A673 (cell line): Measurements from ENCODE around the gene MAP3K9. TPM values are rescaled to one million over a fixed set of nuclear protein-coding genes. Genes with fewer than 3 reads are reported as not detected.

Experiments used
- BruUV-seq: library from RNA; stranded (reverse); fragments of 400-500 nt; replicated peaks from 2 replicates; lab custom pipeline; 2021; lab: Mats Ljungman, UMichigan
- CTCF ChIA-PET: fragments of 300-600 bp; sonication (Branson Sonifier 250); formaldehyde crosslinking; loops from one replicate; lab custom pipeline; 2022; ENCODE audit warnings: antibody characterized with exemption; lab: Charles Lee
- POLR2A ChIA-PET: fragments of 300-600 bp; sonication (Branson Sonifier 250); formaldehyde crosslinking; loops from one replicate; lab custom pipeline; 2022; ENCODE audit warnings: antibody characterized with exemption; ENCODE audit not compliant: low non-redundant PET; lab: Charles Lee
- DNase-seq: peaks from one replicate; pipeline ENCODE4 v3.0.0-alpha.2; 2015; ENCODE audit warnings: low spot score
- H3K27ac ChIP-seq: fragments of 200-600 bp; sonication (generic); 2 replicates; pipeline ENCODE4 v1.5.1; 2016; ENCODE audit warnings: mixed run types, low read depth, mild to moderate bottlenecking, mixed read lengths, antibody characterized with exemption, low read length; ENCODE audit not compliant: poor library complexity, severe bottlenecking
- H3K27me3 ChIP-seq: fragments of 200-600 bp; sonication (generic); replicated peaks from 2 replicates; pipeline ENCODE4 v1.6.1; 2017; ENCODE audit warnings: mixed run types, low read depth, mild to moderate bottlenecking, mixed read lengths, antibody characterized with exemption, low read length; ENCODE audit not compliant: insufficient read depth, poor library complexity
- H3K36me3 ChIP-seq: fragments of 200-600 bp; sonication (generic); 2 replicates; pipeline ENCODE4 v1.6.1; 2016; ENCODE audit warnings: mixed run types, mild to moderate bottlenecking, mixed read lengths, antibody characterized with exemption, low read length; ENCODE audit not compliant: insufficient read depth, poor library complexity, severe bottlenecking
- H3K4me1 ChIP-seq: fragments of 200-600 bp; sonication (generic); 2 replicates; pipeline ENCODE4 v1.6.1; 2017; ENCODE audit warnings: mixed run types, mild to moderate bottlenecking, mixed read lengths, antibody characterized with exemption, low read length; ENCODE audit not compliant: insufficient read depth, poor library complexity, severe bottlenecking
- H3K4me3 ChIP-seq: fragments of 200-600 bp; sonication (generic); 2 replicates; pipeline ENCODE4 v1.5.1; 2016; ENCODE audit warnings: low read depth, mixed run types, mild to moderate bottlenecking, mixed read lengths, low read length; ENCODE audit not compliant: poor library complexity, severe bottlenecking
- H3K9me3 ChIP-seq: fragments of 200-600 bp; sonication (generic); 2 replicates; pipeline ENCODE4 v1.6.1; 2016; ENCODE audit warnings: mixed run types, low read depth, mild to moderate bottlenecking, mixed read lengths, antibody characterized with exemption, low read length; ENCODE audit not compliant: poor library complexity, severe bottlenecking
- EZH2 ChIP-seq: fragments of 200-600 bp; sonication (generic); IDR thresholded peaks from 2 replicates; pipeline ENCODE4 v1.6.1; 2017; ENCODE audit warnings: borderline replicate concordance, low read depth, mild to moderate bottlenecking, mixed read lengths, antibody characterized with exemption, low read length; ENCODE audit not compliant: poor library complexity, severe bottlenecking
- intact Hi-C: fragments of 100-400 bp; cut with micrococcal nuclease; formaldehyde crosslinking; loops from one replicate; pipeline ENCODE4 v1.10.0; 2022; ENCODE audit not compliant: unreplicated experiment
- total RNA-seq: library from RNA; stranded (reverse); gene quantifications from 2 replicates; pipeline ENCODE4 v1.2.3, GENCODE V29; 2021
- TF ChIP-seq, protein P1 (sequence below): fragments of 300-800, 200-600 bp; sonication (generic); conservative IDR thresholded peaks from 2 replicates; pipeline ENCODE4 v1.5.1; 2017; ENCODE audit warnings: low read depth, mild to moderate bottlenecking, antibody characterized with exemption, low read length, moderate library complexity, mixed read lengths

The MAP3K9 gene
- total RNA-seq, 1 experiment from 2014 or later: 5.4 TPM

DNA sequence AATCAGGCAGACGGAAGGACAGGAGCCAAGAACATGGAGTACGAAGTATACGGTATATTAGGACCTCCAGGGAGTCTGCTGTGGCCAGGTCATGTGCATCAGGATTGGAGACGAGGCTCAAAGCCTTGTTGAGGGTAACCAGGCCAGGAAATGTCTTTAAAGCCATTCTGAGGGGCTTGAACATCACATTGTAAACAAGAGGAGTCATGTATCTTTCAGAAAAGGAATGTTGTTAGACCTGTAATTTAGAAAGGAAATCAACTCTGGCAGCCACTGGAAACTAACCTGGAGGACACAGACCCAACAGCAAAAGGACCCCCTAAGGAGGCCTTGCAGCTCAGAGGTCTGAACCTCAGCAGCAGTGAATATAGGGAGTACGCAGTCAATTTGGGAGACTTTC lies 7.5 kb downstream of the MAP3K9 start:
- TF ChIP-seq, protein P1, sequence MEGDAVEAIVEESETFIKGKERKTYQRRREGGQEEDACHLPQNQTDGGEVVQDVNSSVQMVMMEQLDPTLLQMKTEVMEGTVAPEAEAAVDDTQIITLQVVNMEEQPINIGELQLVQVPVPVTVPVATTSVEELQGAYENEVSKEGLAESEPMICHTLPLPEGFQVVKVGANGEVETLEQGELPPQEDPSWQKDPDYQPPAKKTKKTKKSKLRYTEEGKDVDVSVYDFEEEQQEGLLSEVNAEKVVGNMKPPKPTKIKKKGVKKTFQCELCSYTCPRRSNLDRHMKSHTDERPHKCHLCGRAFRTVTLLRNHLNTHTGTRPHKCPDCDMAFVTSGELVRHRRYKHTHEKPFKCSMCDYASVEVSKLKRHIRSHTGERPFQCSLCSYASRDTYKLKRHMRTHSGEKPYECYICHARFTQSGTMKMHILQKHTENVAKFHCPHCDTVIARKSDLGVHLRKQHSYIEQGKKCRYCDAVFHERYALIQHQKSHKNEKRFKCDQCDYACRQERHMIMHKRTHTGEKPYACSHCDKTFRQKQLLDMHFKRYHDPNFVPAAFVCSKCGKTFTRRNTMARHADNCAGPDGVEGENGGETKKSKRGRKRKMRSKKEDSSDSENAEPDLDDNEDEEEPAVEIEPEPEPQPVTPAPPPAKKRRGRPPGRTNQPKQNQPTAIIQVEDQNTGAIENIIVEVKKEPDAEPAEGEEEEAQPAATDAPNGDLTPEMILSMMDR: no peak
- TF ChIP-seq EZH2: no peak
- DNase-seq: no peak

DNA sequence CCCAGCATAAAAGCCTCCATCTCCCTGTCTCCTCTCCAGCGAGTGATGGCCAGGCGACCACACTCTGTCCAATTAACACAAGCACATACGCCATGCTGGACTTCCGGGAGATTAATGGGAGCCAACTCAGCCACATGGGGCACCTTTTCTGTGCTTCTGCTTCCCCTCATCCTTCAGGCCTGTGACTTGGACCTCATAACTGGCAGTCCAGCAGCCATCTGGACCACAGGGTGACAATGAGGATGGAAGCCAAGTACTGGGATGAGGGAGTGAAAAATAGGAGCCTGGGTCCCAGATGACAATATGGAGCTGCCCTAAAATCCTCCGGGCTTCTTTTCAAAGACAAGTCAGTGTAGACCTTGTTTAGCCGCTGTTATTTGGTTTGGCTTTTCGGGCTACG lies 12.8 kb downstream of the MAP3K9 start:
- no peak overlapping the region for H3K27ac ChIP-seq
- no peak for TF ChIP-seq EZH2
- TF ChIP-seq, protein P1: no peak
- no peak overlapping the region for H3K4me3 ChIP-seq
- POLR2A ChIA-PET: no interaction called here
- no peaks in the 10 kb centered on the region for H3K36me3 ChIP-seq
- BruUV-seq: no TSS peak
- CTCF ChIA-PET: no interaction called here
- no peak for DNase-seq
- intact Hi-C loops: no loop called here
- H3K9me3 ChIP-seq: no peaks in the 10 kb centered on the region
- H3K27me3 ChIP-seq: no peaks in the 10 kb centered on the region
- no peaks in the 10 kb centered on the region for H3K4me1 ChIP-seq

More for the DNA sequence above, 7.5 kb downstream of the MAP3K9 start:
- POLR2A ChIA-PET: no interaction called here
- BruUV-seq: no TSS peak
- H3K4me3 ChIP-seq: no peak overlapping the region
- no peaks in the 10 kb centered on the region for H3K36me3 ChIP-seq
- H3K27ac ChIP-seq: no peak overlapping the region
- no peaks in the 10 kb centered on the region for H3K4me1 ChIP-seq
- intact Hi-C loops: no loop called here
- H3K27me3 ChIP-seq: no peaks in the 10 kb centered on the region
- H3K9me3 ChIP-seq: no peaks in the 10 kb centered on the region
- CTCF ChIA-PET: no interaction called here

DNA sequence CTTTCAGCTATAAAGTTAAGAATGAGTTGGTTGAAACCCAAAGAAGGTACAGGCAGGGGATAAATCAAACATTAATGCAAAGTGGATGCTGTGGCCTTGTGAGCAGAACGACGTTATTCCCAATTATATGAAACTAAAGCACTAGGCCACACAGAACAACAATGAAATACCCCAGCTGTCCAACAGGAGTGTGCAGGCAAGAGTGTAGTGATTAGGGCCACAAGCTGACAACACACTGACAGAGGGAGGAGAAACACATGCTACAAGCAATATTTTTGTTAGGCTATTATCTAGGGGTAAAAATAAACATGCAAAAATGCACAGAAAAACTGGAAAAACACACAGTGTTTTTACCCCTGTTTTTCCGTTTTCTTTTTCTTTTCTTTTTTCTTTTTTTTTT lies 15.0 kb downstream of the MAP3K9 start:
- no peaks in the 10 kb centered on the region for H3K36me3 ChIP-seq
- H3K9me3 ChIP-seq: no peaks in the 10 kb centered on the region
- ChIA-PET POLR2A (no interaction called here), CTCF (no interaction called here)
- no TSS peak for BruUV-seq
- intact Hi-C loops: no loop called here
- TF ChIP-seq, protein P1: no peak
- no peak for TF ChIP-seq EZH2
- H3K4me1 ChIP-seq: peaks cover 1% of the 10 kb centered on the region
- H3K27ac ChIP-seq: no peak overlapping the region
- H3K4me3 ChIP-seq: no peak overlapping the region
- no peaks in the 10 kb centered on the region for H3K27me3 ChIP-seq
- DNase-seq: no peak
